ENCODE data around the gene AP3S2.

AP3S2 gene

DNA sequence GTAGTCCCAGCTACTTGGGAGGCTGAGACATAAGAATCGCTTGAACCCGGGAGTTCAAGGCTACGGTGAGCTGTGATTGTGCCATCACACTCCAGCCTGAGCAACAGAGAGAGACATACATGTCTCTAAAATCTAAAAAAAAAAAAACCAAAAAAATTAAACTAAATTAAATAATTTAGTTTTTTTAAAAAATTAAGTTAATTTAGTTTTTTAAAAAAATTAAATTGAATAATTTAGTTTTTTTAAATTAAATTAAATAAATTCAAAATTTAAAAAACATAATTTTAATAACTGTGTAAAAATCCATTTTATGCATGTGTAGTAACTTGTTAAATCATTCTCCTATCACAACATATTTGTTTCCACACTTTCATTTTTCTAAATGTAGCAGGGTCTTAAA, 39.1 kb upstream of the AP3S2 start:
- H3K36me3 ChIP-seq (ENCODE audit: insufficient read depth, insufficient read length, low read length): no peaks in the 10 kb centered on the region
- H3K27me3 ChIP-seq (ENCODE audit: insufficient read depth, insufficient read length): no peaks in the 10 kb centered on the region
- TF ChIP-seq ZNF274 (IDR thresholded peaks at IDR 0.05; ENCODE audit: low read depth, low read length) (no peak), SUZ12 (IDR thresholded peaks at IDR 0.05; ENCODE audit: extremely low read depth, insufficient read depth, insufficient read length) (no peak), YY1 (IDR thresholded peaks at IDR 0.05; ENCODE audit: insufficient read depth, insufficient read length) (no peak)

DNA sequence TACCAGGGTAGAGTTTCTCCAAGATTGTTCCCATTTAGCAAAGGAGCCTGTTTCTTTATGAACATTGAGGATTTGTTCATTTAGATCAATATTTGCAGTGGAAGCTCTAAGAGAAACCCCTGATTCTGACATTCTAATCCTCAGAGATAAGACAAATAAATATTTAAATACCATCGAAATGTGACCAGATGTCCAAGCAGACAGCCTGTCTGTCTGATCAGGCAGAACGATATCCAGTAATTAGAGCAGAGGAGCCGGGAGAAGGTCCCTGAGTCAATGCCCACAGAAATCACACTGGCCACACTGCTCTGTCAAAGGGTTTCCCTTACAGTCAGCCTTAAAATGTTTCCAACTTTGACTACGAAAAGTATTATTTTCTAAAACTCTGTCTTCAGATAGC, 34.6 kb upstream of the AP3S2 start:
- Histone ChIP-seq H3K27me3 (ENCODE audit: insufficient read depth, insufficient read length) (no peaks in the 10 kb centered on the region), H3K4me1 (ENCODE audit: insufficient read depth, insufficient read length) (peaks cover 1% of the 10 kb centered on the region), H3K36me3 (ENCODE audit: insufficient read depth, insufficient read length, low read length) (no peaks in the 10 kb centered on the region), H3K9me3 (ENCODE audit: insufficient read depth, low read length) (no peaks in the 10 kb centered on the region), H3K9ac (ENCODE audit: insufficient read length, low read depth) (no peak overlapping the region), H3K4me3 (ENCODE audit: insufficient read length, low read depth) (no peak overlapping the region)
- TF ChIP-seq SUZ12 (IDR thresholded peaks at IDR 0.05; ENCODE audit: extremely low read depth, insufficient read depth, insufficient read length) (no peak), ZNF274 (IDR thresholded peaks at IDR 0.05; ENCODE audit: low read depth, low read length) (no peak), YY1 (IDR thresholded peaks at IDR 0.05; ENCODE audit: insufficient read depth, insufficient read length) (no peak)
- no peak for DNase-seq (ENCODE audit: low read depth, low spot score)

More for the DNA sequence above, 39.1 kb upstream of the AP3S2 start:
- Histone ChIP-seq H3K4me1 (ENCODE audit: insufficient read depth, insufficient read length) (peaks cover 3% of the 10 kb centered on the region), H3K4me3 (ENCODE audit: insufficient read length, low read depth) (no peak overlapping the region), H3K9ac (ENCODE audit: insufficient read length, low read depth) (no peak overlapping the region), H3K9me3 (ENCODE audit: insufficient read depth, low read length) (no peaks in the 10 kb centered on the region)
- no peak for DNase-seq (ENCODE audit: low read depth, low spot score)

DNA sequence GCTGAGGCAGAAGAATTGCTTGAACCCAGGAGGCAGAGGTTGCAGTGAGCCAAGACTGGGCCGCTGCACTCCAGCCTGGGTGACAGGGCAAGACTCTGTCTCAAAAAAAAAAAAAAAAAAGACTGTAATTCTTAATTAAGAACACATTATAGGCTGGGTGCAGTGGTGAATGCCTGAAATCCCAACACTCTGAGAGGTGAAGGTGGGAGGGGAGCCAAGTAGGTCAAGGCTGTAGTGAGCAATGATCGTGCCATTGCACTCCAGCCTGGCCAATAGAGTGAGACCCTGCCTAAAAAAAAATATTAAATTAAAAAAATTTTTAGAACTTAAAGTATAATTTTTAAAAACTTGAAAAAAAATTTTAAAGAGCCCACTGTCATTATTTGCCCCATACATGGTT, 32.4 kb upstream of the AP3S2 start:
- H3K36me3 ChIP-seq (ENCODE audit: insufficient read depth, insufficient read length, low read length): no peaks in the 10 kb centered on the region
- H3K4me1 ChIP-seq (ENCODE audit: insufficient read depth, insufficient read length): no peaks in the 10 kb centered on the region
- no peaks in the 10 kb centered on the region for H3K9me3 ChIP-seq (ENCODE audit: insufficient read depth, low read length)
- no peak overlapping the region for H3K4me3 ChIP-seq (ENCODE audit: insufficient read length, low read depth)
- no peaks in the 10 kb centered on the region for H3K27me3 ChIP-seq (ENCODE audit: insufficient read depth, insufficient read length)
- TF ChIP-seq ZNF274 (IDR thresholded peaks at IDR 0.05; ENCODE audit: low read depth, low read length) (no peak), YY1 (IDR thresholded peaks at IDR 0.05; ENCODE audit: insufficient read depth, insufficient read length) (no peak), SUZ12 (IDR thresholded peaks at IDR 0.05; ENCODE audit: extremely low read depth, insufficient read depth, insufficient read length) (no peak)
- no peak for DNase-seq (ENCODE audit: low read depth, low spot score)
- no peak overlapping the region for H3K9ac ChIP-seq (ENCODE audit: insufficient read length, low read depth)

DNA sequence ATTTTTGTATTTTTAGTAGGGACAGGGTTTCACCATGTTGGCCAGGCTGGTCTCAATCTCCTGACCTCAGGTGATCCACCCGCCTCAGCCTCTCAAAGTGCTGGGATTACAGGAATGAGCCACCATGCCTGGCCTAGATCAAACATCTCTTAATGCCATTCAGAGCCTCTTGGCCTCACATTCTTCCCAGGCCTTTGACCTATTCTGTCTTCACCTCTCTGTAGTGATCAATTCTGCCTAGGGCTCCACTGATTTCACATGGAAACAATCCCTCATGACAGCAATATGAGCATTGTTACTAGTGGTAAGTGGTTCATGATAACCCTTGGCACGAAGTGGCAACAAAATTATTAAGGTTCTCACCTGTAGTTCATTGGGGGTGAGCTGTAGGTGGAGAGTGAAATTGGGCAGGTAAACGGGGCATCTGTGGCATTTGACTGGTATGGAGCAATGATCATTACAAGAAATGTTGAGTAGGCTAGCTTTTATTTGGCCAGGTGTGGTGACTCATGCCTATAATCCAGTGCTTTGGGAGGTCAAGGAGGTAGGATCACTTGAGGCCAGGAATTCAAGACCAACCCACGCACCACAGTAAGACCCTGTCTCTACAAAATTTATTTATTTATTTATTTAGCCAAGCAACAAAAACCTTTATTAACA, 23.8 kb upstream of the AP3S2 start:
- no peak for DNase-seq (ENCODE audit: low read depth, low spot score)
- H3K9me3 ChIP-seq (ENCODE audit: insufficient read depth, low read length): no peaks in the 10 kb centered on the region
- H3K27me3 ChIP-seq (ENCODE audit: insufficient read depth, insufficient read length): no peaks in the 10 kb centered on the region
- H3K36me3 ChIP-seq (ENCODE audit: insufficient read depth, insufficient read length, low read length): no peaks in the 10 kb centered on the region
- H3K4me3 ChIP-seq (ENCODE audit: insufficient read length, low read depth): no peak overlapping the region
- no peak for TF ChIP-seq ZNF274 (IDR thresholded peaks at IDR 0.05; ENCODE audit: low read depth, low read length)
- no peak for TF ChIP-seq YY1 (IDR thresholded peaks at IDR 0.05; ENCODE audit: insufficient read depth, insufficient read length)
- TF ChIP-seq SUZ12 (IDR thresholded peaks at IDR 0.05; ENCODE audit: extremely low read depth, insufficient read depth, insufficient read length): no peak
- H3K9ac ChIP-seq (ENCODE audit: insufficient read length, low read depth): no peak overlapping the region
- peaks cover 2% of the 10 kb centered on the region for H3K4me1 ChIP-seq (ENCODE audit: insufficient read depth, insufficient read length)

DNA sequence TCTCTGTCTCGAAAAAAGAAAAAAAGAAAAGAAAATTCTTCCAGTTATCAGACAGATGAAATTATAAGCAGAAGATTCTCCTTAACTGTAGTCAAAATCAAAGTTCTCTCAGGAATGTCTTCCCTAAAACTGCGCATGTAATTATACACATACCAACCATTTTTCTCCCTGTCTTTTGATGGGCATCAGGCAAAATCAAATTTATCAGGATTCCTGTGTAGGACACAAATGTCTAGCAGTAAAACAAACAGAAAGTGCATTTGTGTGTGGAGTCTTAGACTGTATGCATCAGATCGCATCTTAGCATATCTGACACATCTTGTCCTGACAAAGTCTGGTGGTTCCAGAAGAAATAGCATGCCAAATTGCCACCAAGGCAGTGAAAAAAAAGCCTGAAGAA, 22.9 kb upstream of the AP3S2 start:
- no peak for TF ChIP-seq SUZ12 (IDR thresholded peaks at IDR 0.05; ENCODE audit: extremely low read depth, insufficient read depth, insufficient read length)
- no peak for TF ChIP-seq YY1 (IDR thresholded peaks at IDR 0.05; ENCODE audit: insufficient read depth, insufficient read length)
- TF ChIP-seq ZNF274 (IDR thresholded peaks at IDR 0.05; ENCODE audit: low read depth, low read length): no peak
- H3K4me1 ChIP-seq (ENCODE audit: insufficient read depth, insufficient read length): peaks cover 2% of the 10 kb centered on the region

DNA sequence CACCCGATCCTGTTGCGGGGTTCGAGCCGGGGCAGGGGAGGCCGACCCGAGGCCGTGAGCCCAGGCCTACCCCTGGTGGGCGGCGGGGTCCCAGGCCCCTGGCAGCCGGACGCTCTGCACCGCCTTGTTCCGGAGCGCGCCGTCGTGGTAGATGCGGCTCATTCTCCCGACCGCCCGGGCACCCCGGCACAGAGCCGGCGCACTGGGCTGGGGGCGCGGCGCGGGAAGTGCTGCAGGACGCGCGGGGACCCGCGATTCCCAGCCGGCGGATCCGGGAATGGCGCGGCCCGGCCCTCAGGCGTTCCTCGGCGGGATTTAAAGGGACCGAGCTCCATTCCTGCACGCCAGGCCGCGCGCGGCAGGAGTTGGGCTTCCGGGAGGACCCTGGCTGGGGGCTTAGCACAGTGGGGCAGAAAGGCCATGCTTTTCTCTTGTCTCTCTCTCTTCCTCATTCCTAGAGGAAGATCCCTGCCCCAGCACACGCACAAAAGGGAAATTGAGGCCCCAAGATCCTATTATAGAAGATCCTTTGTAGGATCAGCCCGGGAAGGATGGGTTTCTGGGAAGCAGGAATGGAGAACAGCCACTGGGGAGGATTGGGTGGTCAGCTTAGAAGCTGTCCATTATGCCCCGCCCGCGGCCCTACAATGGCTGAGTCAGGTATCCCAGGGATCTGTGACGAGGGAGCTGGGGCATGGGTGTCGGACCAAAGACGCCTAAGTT, 19.0 kb upstream of the AP3S2 start, which contains the start of gene ARPIN:
Gene ARPIN (minus strand): TSS at position 279 of the 723 bp plus-strand sequence. CDS start 117 bp downstream, at position 162.
- no peak for DNase-seq (ENCODE audit: low read depth, low spot score)
- Histone ChIP-seq H3K4me3 (ENCODE audit: insufficient read length, low read depth) (peak within 1 kb of the TSS; percentile 55), H3K27me3 (ENCODE audit: insufficient read depth, insufficient read length) (no peaks in the 10 kb centered on the region), H3K9ac (ENCODE audit: insufficient read length, low read depth) (peak within 1 kb of the TSS; percentile 90), H3K4me1 (ENCODE audit: insufficient read depth, insufficient read length) (peaks cover 2% of the 10 kb centered on the region), H3K9me3 (ENCODE audit: insufficient read depth, low read length) (no peaks in the 10 kb centered on the region), H3K36me3 (ENCODE audit: insufficient read depth, insufficient read length, low read length) (peaks cover 7% of the 10 kb centered on the region)
- TF ChIP-seq ZNF274 (IDR thresholded peaks at IDR 0.05; ENCODE audit: low read depth, low read length) (no peak), YY1 (IDR thresholded peaks at IDR 0.05; ENCODE audit: insufficient read depth, insufficient read length) (no peak), SUZ12 (IDR thresholded peaks at IDR 0.05; ENCODE audit: extremely low read depth, insufficient read depth, insufficient read length) (no peak)

More for the DNA sequence above, 22.9 kb upstream of the AP3S2 start:
- Histone ChIP-seq H3K27me3 (ENCODE audit: insufficient read depth, insufficient read length) (no peaks in the 10 kb centered on the region), H3K4me3 (ENCODE audit: insufficient read length, low read depth) (no peak overlapping the region), H3K9me3 (ENCODE audit: insufficient read depth, low read length) (no peaks in the 10 kb centered on the region), H3K36me3 (ENCODE audit: insufficient read depth, insufficient read length, low read length) (no peaks in the 10 kb centered on the region), H3K9ac (ENCODE audit: insufficient read length, low read depth) (no peak overlapping the region)
- no peak for DNase-seq (ENCODE audit: low read depth, low spot score)

DNA sequence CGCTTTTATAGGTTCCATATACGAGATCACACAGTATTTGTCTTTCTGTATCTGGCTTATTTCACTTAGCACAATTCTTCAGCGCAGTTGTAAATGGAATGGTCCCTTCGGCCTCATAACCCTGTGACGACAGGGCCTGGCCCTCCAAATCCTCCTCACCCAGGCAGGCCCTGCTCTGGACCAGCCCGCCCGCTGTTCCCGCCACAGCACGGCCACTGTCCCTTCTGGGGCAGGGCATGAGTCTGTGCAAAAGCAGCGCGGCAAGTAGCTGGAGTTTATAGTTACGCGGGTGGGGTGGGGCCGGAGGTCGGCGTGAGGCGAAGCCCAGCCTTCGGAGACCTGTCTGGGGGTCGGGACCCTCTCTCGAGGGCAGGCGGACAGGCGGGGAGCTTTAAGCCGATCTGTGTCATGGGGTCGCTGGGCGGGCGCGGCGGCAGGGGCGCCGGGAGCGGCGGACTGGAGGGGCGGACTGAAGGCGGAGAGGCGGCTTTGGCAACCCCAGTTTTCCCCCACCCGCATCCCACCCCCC, 18.4 kb upstream of the AP3S2 start:
- Histone ChIP-seq H3K27me3 (ENCODE audit: insufficient read depth, insufficient read length) (no peaks in the 10 kb centered on the region), H3K4me1 (ENCODE audit: insufficient read depth, insufficient read length) (peaks cover 2% of the 10 kb centered on the region), H3K9ac (ENCODE audit: insufficient read length, low read depth) (peak overlapping the region; percentile 90), H3K36me3 (ENCODE audit: insufficient read depth, insufficient read length, low read length) (peaks cover 10% of the 10 kb centered on the region), H3K9me3 (ENCODE audit: insufficient read depth, low read length) (no peaks in the 10 kb centered on the region), H3K4me3 (ENCODE audit: insufficient read length, low read depth) (peak overlapping the region; percentile 55)
- DNase-seq (ENCODE audit: low read depth, low spot score): no peak
- no peak for TF ChIP-seq SUZ12 (IDR thresholded peaks at IDR 0.05; ENCODE audit: extremely low read depth, insufficient read depth, insufficient read length)
- no peak for TF ChIP-seq YY1 (IDR thresholded peaks at IDR 0.05; ENCODE audit: insufficient read depth, insufficient read length)
- TF ChIP-seq ZNF274 (IDR thresholded peaks at IDR 0.05; ENCODE audit: low read depth, low read length): no peak

Data from NT2/D1 (cell line).